OCI-LY3 (cell line): ENCODE results near the gene SERPINB8.

Experiments
- H2AFZ ChIP-seq: fragments of 200-600, 300-600 bp; shearing (Covaris generic); 2 replicates; pipeline ENCODE4 v1.6.0; 2014; ENCODE audit warnings: antibody characterized with exemption, low read depth, low read length
- H3K27ac ChIP-seq: fragments of 200-600, 300-600 bp; sonication (generic); 2 replicates; pipeline ENCODE4 v1.5.1; 2014; ENCODE audit warnings: mild to moderate bottlenecking, low read length, moderate library complexity, mixed read lengths
- H3K27me3 ChIP-seq: fragments of 200-600, 300-600 bp; sonication (generic); 2 replicates; pipeline ENCODE4 v1.6.1; 2014; ENCODE audit warnings: low read depth, low read length, mixed read lengths
- H3K36me3 ChIP-seq: fragments of 200-600, 300-600 bp; sonication (generic); replicated peaks from 2 replicates; pipeline ENCODE3; 2014; ENCODE audit warnings: low read depth, low read length, mixed read lengths
- H3K4me1 ChIP-seq: fragments of 300-600, 200-600 bp; sonication (generic); 2 replicates; pipeline ENCODE4 v1.6.1; 2014; ENCODE audit warnings: low read length, mixed read lengths
- H3K4me2 ChIP-seq: fragments of 200-600, 300-600 bp; sonication (generic); 2 replicates; pipeline ENCODE4 v1.6.1; 2014; ENCODE audit warnings: low read length, mixed read lengths
- H3K4me3 ChIP-seq: fragments of 300-600, 200-600 bp; sonication (generic); 2 replicates; pipeline ENCODE4 v1.5.1; 2014; ENCODE audit warnings: antibody characterized with exemption, mild to moderate bottlenecking, low read length, moderate library complexity
- H3K79me2 ChIP-seq: fragments of 300-600, 200-600 bp; shearing (Covaris generic); 2 replicates; pipeline ENCODE4 v1.6.1; 2014; ENCODE audit warnings: mild to moderate bottlenecking, low read length, mixed read lengths
- H3K9ac ChIP-seq: fragments of 300-600, 200-600 bp; shearing (Covaris generic); 2 replicates; pipeline ENCODE4 v1.6.0; 2014; ENCODE audit warnings: mild to moderate bottlenecking, low read length, moderate library complexity
- H3K9me3 ChIP-seq: fragments of 200-600, 300-600 bp; shearing (Covaris generic); 2 replicates; pipeline ENCODE4 v1.6.1; 2014; ENCODE audit warnings: low read length, mixed read lengths; ENCODE audit not compliant: insufficient read depth
- H4K20me1 ChIP-seq: fragments of 200-600, 300-600 bp; sonication (generic); 2 replicates; pipeline ENCODE4 v1.6.1; 2016; ENCODE audit warnings: low read length, mixed read lengths; ENCODE audit not compliant: insufficient read depth
- EZH2phosphoT487 ChIP-seq: fragments of 200-600 bp; shearing (Covaris generic); IDR thresholded peaks from 2 replicates; pipeline ENCODE4 v1.6.1; 2018; ENCODE audit warnings: antibody characterized with exemption, mixed run types, low read depth
- TF ChIP-seq, protein P1 (sequence below): fragments of 200-600, 300-600 bp; sonication (generic); IDR thresholded peaks from 2 replicates; pipeline ENCODE4 v1.5.1; 2014; ENCODE audit warnings: antibody characterized with exemption, low read length, low read depth

Gene SERPINB8

DNA sequence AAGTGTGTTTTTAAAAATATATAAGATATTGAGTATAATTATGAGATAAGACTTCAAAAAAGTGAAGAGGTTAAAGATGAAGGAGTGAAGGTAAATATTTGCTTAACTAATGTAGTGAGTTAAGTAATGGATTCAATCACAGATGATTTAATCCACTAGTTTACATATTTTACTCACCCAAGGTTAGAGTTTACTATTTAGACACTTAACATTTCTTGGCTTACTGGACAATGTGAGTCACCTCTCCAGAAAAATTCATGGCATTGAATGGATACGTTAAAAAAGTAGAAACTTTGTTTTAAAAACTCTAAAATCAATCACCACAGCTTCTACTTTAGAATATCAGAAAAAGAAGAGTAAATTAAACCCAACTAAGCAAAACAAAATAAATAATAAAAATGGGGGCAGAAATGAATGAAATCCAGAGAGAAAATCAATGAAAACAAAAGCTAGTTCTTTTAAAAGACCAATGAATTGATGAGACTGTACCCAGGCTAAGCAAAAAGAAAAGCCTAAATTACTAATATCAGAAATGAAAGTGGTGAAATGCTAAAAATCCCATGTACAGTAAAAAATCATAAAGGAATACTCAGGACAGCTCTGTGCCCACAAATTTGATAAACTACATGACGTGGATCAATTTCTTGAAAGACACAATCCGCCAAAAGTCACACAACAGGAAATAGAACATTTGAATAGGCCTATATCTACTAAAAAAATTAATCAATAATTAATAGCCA lies 22.7 kb upstream of the SERPINB8 start:
- Histone ChIP-seq H3K9me3 (no peaks in the 10 kb centered on the region), H3K9ac (no peak overlapping the region), H3K79me2 (no peaks in the 10 kb centered on the region), H4K20me1 (no peaks in the 10 kb centered on the region), H3K4me2 (no peak overlapping the region), H2AFZ (no peak overlapping the region), H3K27me3 (peaks cover 8% of the 10 kb centered on the region), H3K27ac (no peak overlapping the region), H3K4me1 (peaks cover 14% of the 10 kb centered on the region), H3K4me3 (no peak overlapping the region), H3K36me3 (no peaks in the 10 kb centered on the region)
- TF ChIP-seq, protein P1, sequence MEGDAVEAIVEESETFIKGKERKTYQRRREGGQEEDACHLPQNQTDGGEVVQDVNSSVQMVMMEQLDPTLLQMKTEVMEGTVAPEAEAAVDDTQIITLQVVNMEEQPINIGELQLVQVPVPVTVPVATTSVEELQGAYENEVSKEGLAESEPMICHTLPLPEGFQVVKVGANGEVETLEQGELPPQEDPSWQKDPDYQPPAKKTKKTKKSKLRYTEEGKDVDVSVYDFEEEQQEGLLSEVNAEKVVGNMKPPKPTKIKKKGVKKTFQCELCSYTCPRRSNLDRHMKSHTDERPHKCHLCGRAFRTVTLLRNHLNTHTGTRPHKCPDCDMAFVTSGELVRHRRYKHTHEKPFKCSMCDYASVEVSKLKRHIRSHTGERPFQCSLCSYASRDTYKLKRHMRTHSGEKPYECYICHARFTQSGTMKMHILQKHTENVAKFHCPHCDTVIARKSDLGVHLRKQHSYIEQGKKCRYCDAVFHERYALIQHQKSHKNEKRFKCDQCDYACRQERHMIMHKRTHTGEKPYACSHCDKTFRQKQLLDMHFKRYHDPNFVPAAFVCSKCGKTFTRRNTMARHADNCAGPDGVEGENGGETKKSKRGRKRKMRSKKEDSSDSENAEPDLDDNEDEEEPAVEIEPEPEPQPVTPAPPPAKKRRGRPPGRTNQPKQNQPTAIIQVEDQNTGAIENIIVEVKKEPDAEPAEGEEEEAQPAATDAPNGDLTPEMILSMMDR = no peak
- TF ChIP-seq EZH2phosphoT487 = no peak

DNA sequence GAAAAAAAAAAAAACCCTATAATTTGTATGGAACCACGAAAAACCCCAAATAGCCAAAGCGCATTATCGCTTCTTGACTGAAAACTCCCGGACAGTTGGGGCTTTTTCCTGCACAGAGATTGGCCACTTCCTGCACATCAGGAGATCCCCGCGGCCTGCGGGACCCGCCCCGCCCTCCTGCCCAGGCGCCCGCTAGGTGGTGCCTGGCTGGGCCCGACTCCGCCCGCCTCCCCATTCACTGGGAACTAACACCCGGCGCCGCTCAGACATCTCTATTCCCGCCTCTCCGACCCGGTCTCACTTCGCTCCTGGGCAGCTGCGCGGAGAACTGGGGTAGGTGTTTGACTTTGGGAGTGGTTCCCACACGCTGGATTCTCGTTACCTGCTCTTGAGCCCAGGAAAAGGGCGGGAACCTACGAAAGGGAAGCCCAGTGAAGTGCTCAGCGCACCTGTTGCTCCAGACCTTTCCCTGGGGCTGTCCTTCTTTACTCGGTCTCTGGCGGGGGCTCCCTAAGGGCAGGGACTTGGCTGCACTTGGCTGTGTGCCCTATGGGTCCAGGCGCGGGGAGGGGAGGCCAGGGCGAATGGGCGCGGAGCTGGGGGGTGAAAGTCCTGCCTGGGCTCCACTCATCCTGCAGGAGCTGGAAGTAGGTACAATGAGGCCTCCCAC lies 20.7 kb upstream of the SERPINB8 start, which contains the start of gene HMSD:
Gene HMSD, plus strand, starts transcription at position 234 of the 670 bp plus-strand sequence. CDS start 4,155 bp downstream, outside the sequence.
- TF ChIP-seq, protein P1 = no peak
- TF ChIP-seq EZH2phosphoT487 = no peak
- Histone ChIP-seq H3K27ac (no peak within 1 kb of the TSS), H3K79me2 (no peaks in the 10 kb centered on the region), H3K36me3 (no peaks in the 10 kb centered on the region), H3K27me3 (peaks cover 2% of the 10 kb centered on the region), H3K4me2 (no peak within 1 kb of the TSS), H3K9ac (no peak within 1 kb of the TSS), H3K4me3 (no peak within 1 kb of the TSS), H3K4me1 (peaks cover 14% of the 10 kb centered on the region), H4K20me1 (no peaks in the 10 kb centered on the region), H2AFZ (no peak within 1 kb of the TSS), H3K9me3 (no peaks in the 10 kb centered on the region)

DNA sequence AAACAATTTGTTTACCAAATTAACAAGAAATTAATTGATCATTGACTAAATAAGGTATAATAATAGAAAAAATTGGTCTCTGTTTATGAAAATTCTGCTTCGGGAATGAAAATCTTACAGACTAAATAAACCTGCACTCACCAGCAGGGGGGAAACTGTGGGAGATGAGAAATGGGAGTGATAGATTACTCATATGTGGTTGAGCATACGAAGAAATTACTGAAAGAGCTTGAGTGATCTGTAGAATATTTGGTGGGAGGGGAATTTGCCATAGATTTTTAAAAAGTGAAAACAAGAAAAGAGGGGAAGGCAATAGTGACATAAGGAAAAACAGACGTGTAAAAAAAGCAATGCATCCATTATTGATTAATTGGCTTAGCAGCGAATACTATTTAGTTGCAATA lies 18.6 kb upstream of the SERPINB8 start:
- Histone ChIP-seq H3K4me2 (peak overlapping the region; percentile 36), H3K4me3 (peak overlapping the region; percentile 25; the same call in 1 of the 2 replicates), H2AFZ (no peak overlapping the region)

DNA sequence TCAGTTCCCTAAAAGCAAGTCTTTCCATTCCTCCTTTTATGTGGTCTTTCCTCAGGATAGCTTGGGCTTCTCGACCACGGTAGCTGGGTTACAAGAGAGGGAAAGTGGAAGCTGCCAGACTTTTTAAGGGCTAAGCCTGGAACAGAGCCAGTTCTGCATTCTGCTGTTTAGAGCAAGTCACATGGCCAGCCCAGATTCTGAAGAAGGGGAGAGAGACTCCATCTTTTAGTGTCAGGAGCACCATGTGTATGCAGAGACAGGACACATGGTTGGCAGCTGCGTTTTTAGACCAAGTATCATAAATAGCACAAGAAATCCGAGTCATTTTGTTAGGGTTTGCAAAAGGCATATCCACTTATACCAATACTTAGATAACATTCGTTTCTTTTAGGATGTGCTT lies 16.1 kb upstream of the SERPINB8 start:
- peaks cover 14% of the 10 kb centered on the region for H3K4me1 ChIP-seq
- H3K4me2 ChIP-seq = no peak overlapping the region
- H3K36me3 ChIP-seq = no peaks in the 10 kb centered on the region
- no peak overlapping the region for H3K4me3 ChIP-seq
- H4K20me1 ChIP-seq = no peaks in the 10 kb centered on the region
- H2AFZ ChIP-seq = no peak overlapping the region
- H3K27ac ChIP-seq = no peak overlapping the region
- TF ChIP-seq, protein P1 = no peak
- TF ChIP-seq EZH2phosphoT487 = no peak
- no peaks in the 10 kb centered on the region for H3K9me3 ChIP-seq
- H3K9ac ChIP-seq = no peak overlapping the region
- no peaks in the 10 kb centered on the region for H3K79me2 ChIP-seq
- peaks cover 15% of the 10 kb centered on the region for H3K27me3 ChIP-seq

More for the DNA sequence above, 18.6 kb upstream of the SERPINB8 start:
- Histone ChIP-seq H3K27me3 (peaks cover 3% of the 10 kb centered on the region; the same call in 1 of the 2 replicates), H3K36me3 (no peaks in the 10 kb centered on the region), H3K4me1 (peaks cover 14% of the 10 kb centered on the region), H3K9ac (no peak overlapping the region), H3K9me3 (no peaks in the 10 kb centered on the region), H3K79me2 (no peaks in the 10 kb centered on the region), H4K20me1 (no peaks in the 10 kb centered on the region), H3K27ac (no peak overlapping the region)
- TF ChIP-seq EZH2phosphoT487 = no peak
- TF ChIP-seq, protein P1 = peak; percentile 49
